Right lobe of liver (tissue), 6 donors: ENCODE measurements around the gene C17orf114.

ENCODE experiments used
- ATAC-seq, 4 donors: fragments of 200-7000 bp; cut with Tn5 transposase; one replicate each; pipeline ENCODE4 v1.9.1; 2020; ENCODE audit warnings: mild to moderate bottlenecking in 4 of 4, moderate library complexity in 4 of 4
- DNase-seq, 3 donors: peaks; one replicate each; pipeline ENCODE4 v3.0.0-alpha.2; 2020
- H3K27ac ChIP-seq, 3 donors: fragments of 200-600 bp; one replicate each; pipeline ENCODE4 v1.8.0; 2022
- H3K27me3 ChIP-seq, 2 donors: fragments of 200-600 bp; one replicate each; pipeline ENCODE4 v1.8.0; 2022
- H3K36me3 ChIP-seq, 4 donors: fragments of 200-600 bp; sonication (generic) in 1 of 4; one replicate each; pipeline versions ENCODE4 v1.5.1 to v1.8.0; 2017 to 2022; ENCODE audit warnings: control low read depth in 1 of 4
- H3K4me1 ChIP-seq, 4 donors: fragments of 200-600 bp; sonication (generic) in 1 of 4; one replicate each; pipeline versions ENCODE4 v1.5.1 to v1.8.0; 2017 to 2022; ENCODE audit warnings: control low read depth in 1 of 4
- H3K4me3 ChIP-seq, 3 donors: fragments of 200-600 bp; one replicate each; pipeline ENCODE4 v1.8.0; 2022
- H3K9me3 ChIP-seq, 4 donors: fragments of 200-600 bp; sonication (generic) in 1 of 4; one replicate each; pipeline versions ENCODE4 v1.5.1 to v1.8.0; 2017 to 2022; ENCODE audit warnings: control low read depth in 1 of 4
- CTCF ChIP-seq, 4 donors: fragments of 200-600 bp in 3 of 4; fragments of 450-650 bp in 1 of 4; IDR thresholded peaks; one replicate each; pipeline versions ENCODE4 v1.5.1 to v1.8.0; 2016 to 2022; ENCODE audit warnings: antibody characterized with exemption in 4 of 4, mild to moderate bottlenecking in 2 of 4
- POLR2A ChIP-seq: fragments of 450-650 bp; IDR thresholded peaks from one replicate; pipeline ENCODE4 v1.6.1; 2017; ENCODE audit warnings: antibody characterized with exemption, mild to moderate bottlenecking
- WGBS: methylation state at CpG from one replicate; pipeline ENCODE4 v1.1.6; 2018; ENCODE audit warnings: low coverage, low lambda C conversion rate; ENCODE audit not compliant: insufficient coverage; ENCODE audit errors: missing lambda C conversion rate; 5-methylcytosine and 5-hydroxymethylcytosine counted together
- intact Hi-C, 2 donors: fragments of 100-400 bp; cut with DNase I; formaldehyde crosslinking; loops; one replicate each; pipeline versions ENCODE4 v1.11.2 to v1.14.1; 2022
- donor health status: DM: no; HTN: yes; CAD: no.
- donor health status: DM: no; HTN: no; CAD: no.
- donor health status: DM: no; HTN: no; CAD: no.
- donor health status: DM: no; HTN: yes; CAD: no.
- donor health status: DM: no; HTN: yes; CAD: no.

Gene C17orf114

GRCh38 chr17:4837471-4838308, 35.6 kb upstream of the C17orf114 start:
- H3K27ac ChIP-seq, result no peak overlapping the region
- TF ChIP-seq POLR2A, result no peak
- TF ChIP-seq CTCF (IDR thresholded peaks at IDR 0.05), result no peak
- WGBS, result 61% methylated on average over 10 of the region's 13 CpGs
- no peaks in the 10 kb centered on the region for H3K9me3 ChIP-seq
- no peaks in the 10 kb centered on the region for H3K27me3 ChIP-seq
- peaks cover 0 to 25% (median 11%) of the 10 kb centered on the region in 4 donors for H3K4me1 ChIP-seq
- DNase-seq (no peak), ATAC-seq (no peak)
- intact Hi-C loops, result no loop called here
- no peaks in the 10 kb centered on the region for H3K36me3 ChIP-seq
- no peak overlapping the region for H3K4me3 ChIP-seq

GRCh38 chr17:4836221-4836620, 34.1 kb upstream of the C17orf114 start:
- Histone ChIP-seq H3K27me3 (no peaks in the 10 kb centered on the region), H3K36me3 (no peaks in the 10 kb centered on the region), H3K4me1 (peaks cover 0 to 25% (median 11%) of the 10 kb centered on the region in 4 donors), H3K9me3 (no peaks in the 10 kb centered on the region), H3K27ac (no peak overlapping the region), H3K4me3 (no peak overlapping the region)
- no peak for TF ChIP-seq CTCF (IDR thresholded peaks at IDR 0.05)
- no peak for TF ChIP-seq POLR2A
- DNase-seq (no peak), ATAC-seq (no peak)
- 85% methylated on average over 3 of the region's 4 CpGs for WGBS
- intact Hi-C loops, result no loop called here

- no peaks in the 10 kb centered on the region for H3K36me3 ChIP-seq
Observed at GRCh38 chr17:4834681-4835020, 32.5 kb upstream of the C17orf114 start.

GRCh38 chr17:4833941-4834680, 32.0 kb upstream of the C17orf114 start:
- 6% methylated on average over 12 of the region's 15 CpGs for WGBS
- H3K27ac ChIP-seq, result peak overlapping the region; percentile 75 to 95 (median 86)
- H3K4me3 ChIP-seq, result peak overlapping the region; percentile 74 to 98 (median 96)
- intact Hi-C loops, result no loop called here
- H3K4me1 ChIP-seq, result peaks cover 0 to 25% (median 11%) of the 10 kb centered on the region in 4 donors
- TF ChIP-seq CTCF (IDR thresholded peaks at IDR 0.05) (no peak), POLR2A (no peak)
- H3K9me3 ChIP-seq, result no peaks in the 10 kb centered on the region
- ATAC-seq (peak; percentile 10 to 32 (median 16)), DNase-seq (peak in 1 of 3 donors; percentile 46)
- H3K36me3 ChIP-seq, result no peaks in the 10 kb centered on the region
- H3K27me3 ChIP-seq, result no peaks in the 10 kb centered on the region

More at GRCh38 chr17:4834681-4835020, 32.5 kb upstream of the C17orf114 start:
- Histone ChIP-seq H3K4me3 (peak overlapping the region; percentile 74 to 98 (median 96)), H3K27ac (peak overlapping the region; percentile 13 to 95 (median 75)), H3K27me3 (no peaks in the 10 kb centered on the region), H3K9me3 (no peaks in the 10 kb centered on the region), H3K4me1 (peaks cover 0 to 25% (median 11%) of the 10 kb centered on the region in 4 donors)
- intact Hi-C loops, result no loop called here
- ATAC-seq, result no peak
- no peak for TF ChIP-seq CTCF (IDR thresholded peaks at IDR 0.05)
- TF ChIP-seq POLR2A, result no peak
- DNase-seq, result no peak
- WGBS, result 35% methylated on average over 4 of the region's 4 CpGs
